Astrocyte of the spinal cord (primary cell): Measurements from ENCODE around the gene DNAH11.
A peak's percentile ranks its signal among the peaks of the same experiment; 100 is the strongest.

Experiments
- DNase-seq: peaks from one replicate; pipeline ENCODE4 v3.0.0; 2011; ENCODE audit warnings: low read depth, low spot score
- H3K4me3 ChIP-seq: 2 replicates; pipeline ENCODE4 v1.5.1; 2011; ENCODE audit warnings: low read depth, mild to moderate bottlenecking, low read length, moderate library complexity
- CTCF ChIP-seq: IDR thresholded peaks from 2 replicates; pipeline ENCODE4 v1.5.1; 2012; ENCODE audit warnings: low read depth, mild to moderate bottlenecking, low read length, inconsistent platforms
- in situ Hi-C: cut with HindIII; loops from 2 replicates; pipeline ENCODE4 v1.10.0; 2017; ENCODE audit warnings: low sequenced_read_pairs

Gene DNAH11

DNA sequence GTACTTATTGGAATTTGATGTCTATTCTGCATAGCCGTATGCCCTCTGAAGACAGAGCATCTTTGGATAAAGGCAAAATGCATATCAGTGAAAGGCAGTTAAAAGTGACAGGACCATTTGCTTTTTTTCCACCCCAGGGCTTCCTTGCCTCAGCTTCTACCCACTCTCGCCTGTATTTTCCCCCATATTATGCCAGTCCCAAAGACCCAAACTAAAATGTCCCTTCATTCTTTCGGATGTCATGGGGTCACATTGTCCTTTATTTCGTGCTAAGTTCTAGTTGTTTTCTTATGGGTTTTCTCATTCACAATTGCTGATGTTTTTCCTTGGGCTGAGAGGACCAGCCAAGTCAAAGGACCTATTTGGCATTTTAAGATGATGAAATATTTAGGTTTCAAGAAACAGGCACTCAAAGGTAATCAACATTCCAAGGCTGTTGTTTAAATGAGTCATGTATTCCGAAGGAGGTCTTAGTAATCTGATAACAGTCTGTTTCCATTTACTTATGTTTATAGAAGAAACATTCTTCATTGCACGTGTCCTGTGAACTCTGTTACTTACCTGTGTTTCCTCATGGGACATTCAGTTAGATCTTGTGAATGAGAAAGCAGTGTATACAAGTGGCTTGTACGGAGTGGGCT, 74.1 kb downstream of the DNAH11 start:
- in situ Hi-C loops, result no loop called here
- H3K4me3 ChIP-seq, result no peak overlapping the region
- peak; percentile 71 for DNase-seq
- no peak for TF ChIP-seq CTCF

DNA sequence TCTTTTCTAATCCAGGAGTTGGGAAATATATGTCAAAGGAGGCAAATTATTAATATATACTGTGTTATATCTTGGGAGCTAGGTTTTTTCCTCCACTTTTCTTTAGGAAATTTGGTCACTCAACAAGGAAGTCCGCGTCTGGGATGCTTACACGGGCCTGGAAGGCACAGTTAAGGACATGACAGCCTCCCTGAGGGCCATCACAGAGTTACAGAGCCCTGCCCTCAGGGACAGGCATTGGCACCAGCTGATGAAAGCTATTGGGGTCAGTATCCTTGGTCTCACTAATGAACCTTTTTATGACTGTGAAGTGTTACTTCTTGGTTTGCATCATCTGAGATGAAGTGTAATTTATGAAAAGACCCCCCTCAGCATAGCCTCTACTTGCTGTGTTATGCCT, 74.7 kb downstream of the DNAH11 start:
- H3K4me3 ChIP-seq, result no peak overlapping the region
- no peak for TF ChIP-seq CTCF
- in situ Hi-C loops, result no loop called here
- DNase-seq, result no peak

- peak; percentile 82 for DNase-seq
- no peak overlapping the region for H3K4me3 ChIP-seq
- in situ Hi-C loops, result no loop called here
- no peak for TF ChIP-seq CTCF
These were observed 75.1 kb downstream of the DNAH11 start for GRCh38 chr7:21617916-21618390.

DNA sequence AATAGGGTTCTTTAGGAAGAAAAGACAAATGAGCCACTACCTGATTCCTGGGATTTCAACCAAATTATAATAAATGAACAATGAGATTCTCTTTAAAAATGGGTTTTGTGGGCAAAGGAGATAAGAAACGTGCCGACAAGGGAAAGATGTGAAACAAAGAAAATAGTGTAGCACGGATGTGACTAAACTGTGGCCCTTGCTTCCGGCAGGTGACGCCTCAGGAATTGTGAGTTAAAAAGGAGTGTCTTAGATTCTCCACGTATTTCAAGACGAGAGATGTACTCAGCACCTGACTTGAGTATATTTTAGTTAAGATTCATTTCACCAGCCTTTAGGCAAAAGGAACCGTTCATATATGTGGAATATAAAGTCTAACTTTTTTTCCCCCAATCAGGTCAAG, 75.9 kb downstream of the DNAH11 start:
- DNase-seq, result no peak
- no peak overlapping the region for H3K4me3 ChIP-seq
- no peak for TF ChIP-seq CTCF
- in situ Hi-C loops, result no loop called here

DNA sequence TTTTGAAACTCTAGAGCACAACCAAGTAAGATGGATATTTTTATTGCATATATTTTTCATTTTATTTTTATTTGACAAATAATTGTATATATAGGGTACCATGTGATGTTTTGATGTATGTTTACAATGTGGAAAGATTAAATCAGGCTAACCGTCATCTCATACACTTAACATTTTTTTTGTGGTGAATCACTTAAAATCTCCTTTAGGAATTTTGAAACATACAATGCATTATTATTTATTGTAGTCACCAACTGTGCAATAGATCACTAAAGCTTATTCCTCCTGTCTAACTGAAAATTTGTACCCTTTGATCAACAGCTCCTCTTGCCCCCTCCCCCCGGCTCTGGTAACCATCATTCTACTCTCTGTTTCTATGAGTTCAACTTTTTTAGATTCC, 77.2 kb downstream of the DNAH11 start:
- H3K4me3 ChIP-seq, result no peak overlapping the region
- no peak for TF ChIP-seq CTCF
- no peak for DNase-seq
- in situ Hi-C loops, result no loop called here

DNA sequence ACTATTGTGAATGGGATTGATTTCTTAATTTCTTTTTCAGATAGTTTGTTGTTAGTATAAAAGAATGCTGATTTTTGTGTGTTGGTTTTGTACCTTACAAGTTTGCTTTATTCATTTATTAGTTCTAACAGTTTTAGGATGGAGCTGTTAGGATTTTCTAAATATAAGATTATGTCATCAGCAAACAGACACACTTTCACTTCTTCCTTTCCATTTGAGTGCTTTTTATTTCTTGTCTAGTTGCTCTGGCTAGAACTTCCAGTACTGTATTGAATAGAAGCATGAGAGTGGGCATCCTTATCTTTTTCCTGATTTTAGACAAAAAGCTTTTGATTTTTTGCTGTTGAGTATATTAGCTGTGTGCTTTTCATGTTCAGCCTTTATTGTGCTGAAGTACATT, 81.5 kb downstream of the DNAH11 start:
- in situ Hi-C loops, result no loop called here
- H3K4me3 ChIP-seq, result no peak overlapping the region
- no peak for TF ChIP-seq CTCF
- DNase-seq, result no peak

DNA sequence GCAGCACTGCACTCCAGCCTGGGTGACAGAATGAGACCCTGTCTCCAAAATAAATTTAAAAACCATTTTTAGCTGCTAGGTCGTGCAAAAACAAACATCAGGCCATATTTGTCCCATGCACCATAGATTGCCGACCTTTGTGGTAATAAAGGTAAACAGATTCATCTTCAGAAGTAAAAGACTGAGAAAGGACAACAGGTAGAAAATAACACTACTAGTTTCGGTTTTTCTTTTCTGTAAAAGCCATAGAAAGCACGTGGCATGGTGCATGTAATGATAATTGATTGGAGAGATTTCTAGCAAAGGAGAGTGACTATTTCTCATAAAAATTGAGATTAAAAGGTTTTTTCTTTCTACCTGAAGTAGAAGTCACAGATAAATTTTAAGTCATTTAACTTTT, 93.9 kb downstream of the DNAH11 start:
- in situ Hi-C loops, result no loop called here
- no peak for TF ChIP-seq CTCF
- no peak for DNase-seq
- no peak overlapping the region for H3K4me3 ChIP-seq
